ENCODE results near the gene GRK2. TPM values are rescaled to one million over a fixed set of nuclear protein-coding genes. Genes with fewer than 3 reads are reported as not detected.

The GRK2 gene
- total and polyA plus RNA-seq, 12 donors, result 26.4 to 159 (median 59.6) TPM

DNA sequence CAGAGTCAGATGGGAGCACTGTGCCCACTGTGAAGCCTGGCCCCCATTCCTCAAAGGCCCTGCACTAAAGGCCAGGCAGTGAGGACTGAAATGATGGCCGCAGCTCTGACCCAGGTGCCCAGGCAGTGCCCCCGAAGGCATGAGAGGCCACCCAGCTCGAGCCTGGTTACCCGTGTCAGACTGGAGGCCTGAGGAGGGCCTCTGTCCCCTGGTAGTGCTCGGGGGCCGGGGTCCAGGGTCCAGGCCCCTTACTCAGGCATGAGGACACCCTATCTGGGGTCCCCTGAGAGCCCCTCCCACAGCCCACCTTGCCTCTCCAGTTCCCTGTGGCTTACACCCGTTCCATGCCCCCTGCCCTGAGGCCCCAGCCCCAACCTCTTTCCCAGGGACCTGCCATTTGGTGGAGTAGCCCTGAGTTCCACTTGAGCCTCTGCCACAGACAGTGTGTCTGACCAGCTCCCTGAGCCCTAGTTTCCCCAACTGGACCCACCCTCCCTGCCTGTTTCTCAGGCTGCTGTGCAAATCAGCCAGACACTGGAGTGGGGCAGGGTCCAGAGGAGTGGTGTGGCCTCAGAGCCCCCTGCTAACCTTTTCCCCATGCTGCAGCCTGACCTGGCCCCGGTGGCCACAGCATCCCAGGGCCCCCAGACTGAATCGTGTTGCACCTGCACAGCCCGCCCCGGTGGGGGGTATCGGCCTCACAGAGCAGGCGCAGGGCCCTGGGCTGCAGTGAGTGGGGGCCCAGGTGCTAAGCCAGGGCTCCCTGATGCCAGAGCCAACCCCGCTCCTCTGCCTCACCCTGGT is 12.1 kb downstream of the GRK2 start:
- intact Hi-C loops (cut with DNase I), result no loop called here
- Histone ChIP-seq H3K36me3 (replicated peaks in 1 of 2) (peaks cover 0 to 47% of the 10 kb centered on the region in 2 donors), H3K27me3 (no peaks in the 10 kb centered on the region), H3K27ac (peak overlapping the region; percentile 11 to 89 (median 64)), H3K4me3 (no peak overlapping the region), H3K4me1 (replicated peaks in 1 of 2) (peaks cover 38 to 63% of the 10 kb centered on the region in 2 donors), H3K9me3 (replicated peaks in 1 of 3) (no peaks in the 10 kb centered on the region)
- WGBS, 4 donors, result 83 to 91% (median 85%) methylated on average over 7 to 14 of the region's 14 CpGs
- peak in 1 of 7 donors; percentile 7 for DNase-seq
- TF ChIP-seq CTCF (IDR thresholded peaks at IDR 0.05) (no peak), POLR2A (IDR thresholded peaks at IDR 0.05) (no peak)

DNA sequence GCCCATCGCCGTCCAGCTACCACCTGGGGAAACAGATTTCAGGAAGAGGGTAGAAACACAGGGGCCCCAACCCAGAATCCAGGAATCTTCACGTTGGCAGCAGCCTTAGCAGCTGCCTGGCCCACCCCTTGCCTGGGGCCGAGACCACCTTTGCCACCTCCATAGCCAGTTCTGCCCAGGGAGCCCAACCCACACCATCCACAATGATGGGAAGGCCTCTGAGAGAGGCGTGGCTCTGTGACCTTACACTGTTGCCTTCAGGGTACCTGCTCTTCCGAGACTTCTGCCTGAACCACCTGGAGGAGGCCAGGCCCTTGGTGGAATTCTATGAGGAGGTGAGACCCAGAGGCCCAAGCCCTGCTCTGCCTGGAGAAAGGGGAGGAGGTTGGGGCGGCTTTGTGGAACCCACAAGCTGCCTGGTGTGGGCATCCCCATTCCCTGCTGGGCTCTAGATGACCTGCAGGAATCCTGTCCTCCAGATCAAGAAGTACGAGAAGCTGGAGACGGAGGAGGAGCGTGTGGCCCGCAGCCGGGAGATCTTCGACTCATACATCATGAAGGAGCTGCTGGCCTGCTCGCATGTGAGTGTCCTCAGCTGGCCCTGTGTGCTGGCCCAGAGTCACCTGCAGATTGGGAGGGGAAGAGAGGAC is 12.8 kb downstream of the GRK2 start:
- Histone ChIP-seq H3K27me3 (no peaks in the 10 kb centered on the region), H3K4me3 (no peak overlapping the region), H3K36me3 (replicated peaks in 1 of 2) (peaks cover 0 to 55% of the 10 kb centered on the region in 2 donors), H3K27ac (peak overlapping the region in 2 of 5 donors; percentile 80 to 89), H3K4me1 (replicated peaks in 1 of 2) (peaks cover 31 to 55% of the 10 kb centered on the region in 2 donors), H3K9me3 (replicated peaks in 1 of 3) (no peaks in the 10 kb centered on the region)
- WGBS, 4 donors, result 79 to 89% (median 82%) methylated on average over 3 to 14 of the region's 14 CpGs
- intact Hi-C loops (cut with DNase I), result no loop called here
- DNase-seq, result peak in 1 of 7 donors; percentile 7
- TF ChIP-seq POLR2A (IDR thresholded peaks at IDR 0.05) (no peak), CTCF (IDR thresholded peaks at IDR 0.05) (no peak)

- Histone ChIP-seq H3K36me3 (replicated peaks in 1 of 2) (peaks cover 0 to 62% of the 10 kb centered on the region in 2 donors), H3K4me3 (no peak overlapping the region), H3K27me3 (no peaks in the 10 kb centered on the region), H3K27ac (peak overlapping the region in 2 of 5 donors; percentile 26 to 35), H3K9me3 (replicated peaks in 1 of 3) (no peaks in the 10 kb centered on the region), H3K4me1 (replicated peaks in 1 of 2) (peaks cover 24 to 48% of the 10 kb centered on the region in 2 donors)
- 76 to 92% (median 81%) methylated on average over 8 to 17 of the region's 17 CpGs for WGBS, 4 donors
- TF ChIP-seq POLR2A (IDR thresholded peaks at IDR 0.05), result no peak
- TF ChIP-seq CTCF (IDR thresholded peaks at IDR 0.05), result no peak
- intact Hi-C loops (cut with DNase I), result no loop called here
- peak in 1 of 7 donors; percentile 5 for DNase-seq
These were observed 13.5 kb downstream of the GRK2 start for GRCh38 chr11:67279589-67280340.

DNA sequence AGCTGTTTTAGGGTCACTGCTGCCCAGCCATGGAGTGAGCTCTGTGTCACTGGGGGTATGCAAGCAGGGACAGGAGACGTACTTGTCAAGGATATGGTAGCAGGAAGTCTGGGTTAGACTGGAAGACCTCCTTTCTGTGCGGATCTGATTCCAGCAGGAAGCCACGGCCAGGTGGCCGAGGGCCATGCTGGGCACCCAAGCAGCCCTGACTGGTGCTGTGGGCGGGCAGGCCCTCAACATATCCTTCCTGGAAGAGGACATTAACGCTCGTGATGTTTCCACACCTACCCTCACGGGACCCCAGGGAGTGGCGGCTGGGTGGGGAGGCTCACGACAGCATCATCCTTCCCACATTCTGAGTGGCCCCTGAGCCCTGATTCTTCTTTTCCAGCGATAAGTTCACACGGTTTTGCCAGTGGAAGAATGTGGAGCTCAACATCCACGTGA is 14.1 kb downstream of the GRK2 start:
- peaks cover 18 to 42% of the 10 kb centered on the region in 2 donors for H3K4me1 ChIP-seq (replicated peaks in 1 of 2)
- DNase-seq, result peak in 1 of 7 donors; percentile 5
- no peak overlapping the region for H3K4me3 ChIP-seq
- peaks cover 0 to 68% of the 10 kb centered on the region in 2 donors for H3K36me3 ChIP-seq (replicated peaks in 1 of 2)
- TF ChIP-seq CTCF (IDR thresholded peaks at IDR 0.05) (no peak), POLR2A (IDR thresholded peaks at IDR 0.05) (no peak)
- no peaks in the 10 kb centered on the region for H3K9me3 ChIP-seq (replicated peaks in 1 of 3)
- H3K27ac ChIP-seq, result peak overlapping the region in 2 of 5 donors; percentile 8 to 35
- no peaks in the 10 kb centered on the region for H3K27me3 ChIP-seq
- 70 to 83% (median 74%) methylated on average over 9 to 13 of the region's 13 CpGs for WGBS, 4 donors
- intact Hi-C loops (cut with DNase I), result no loop called here

Measured in adrenal gland (tissue), 12 donors.